Occipital lobe (tissue), 2 donors: Measurements from ENCODE around the gene RGS19. TPM values are rescaled to one million over a fixed set of nuclear protein-coding genes. Genes with fewer than 3 reads are reported as not detected.

Experiments
- DNase-seq: peaks from one replicate; lab custom pipeline; 2025; lab: John Stamatoyannopoulos, UW
- total RNA-seq: library from RNA; depleted of rRNA; stranded (reverse); fragments of >200 nt; gene quantifications from one replicate; pipeline ENCODE4 v1.2.3, GENCODE V29; 2014

Gene RGS19
- total RNA-seq, 1 donor from 2014 or later = 10.1 TPM

DNA sequence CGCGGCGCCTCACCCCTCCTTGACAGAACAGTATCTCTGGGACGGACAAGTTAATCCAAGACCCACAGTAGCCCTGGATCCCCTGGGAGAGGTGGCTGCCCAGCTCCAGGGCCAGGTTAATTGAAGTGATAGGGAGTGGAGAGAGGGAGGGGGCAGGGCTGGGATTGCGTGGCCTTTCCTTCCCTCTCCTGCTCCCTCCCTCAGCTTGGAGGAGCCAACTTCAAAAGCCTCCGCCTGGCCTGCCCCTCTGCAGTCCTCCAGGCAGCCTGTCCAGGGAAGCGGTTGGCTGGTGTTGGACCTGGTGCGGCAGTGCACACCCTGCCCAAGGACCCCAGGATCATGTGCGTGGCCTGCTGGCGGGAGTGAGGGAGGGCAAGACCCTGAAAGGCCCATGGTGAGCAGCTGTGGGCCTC is 43.4 kb downstream of the RGS19 start, which contains the start of gene C20orf204:
C20orf204 (plus strand) TSS at position 250 of the 413 bp plus-strand sequence; CDS start at position 392, 142 bp downstream.
- no peak for DNase-seq

DNA sequence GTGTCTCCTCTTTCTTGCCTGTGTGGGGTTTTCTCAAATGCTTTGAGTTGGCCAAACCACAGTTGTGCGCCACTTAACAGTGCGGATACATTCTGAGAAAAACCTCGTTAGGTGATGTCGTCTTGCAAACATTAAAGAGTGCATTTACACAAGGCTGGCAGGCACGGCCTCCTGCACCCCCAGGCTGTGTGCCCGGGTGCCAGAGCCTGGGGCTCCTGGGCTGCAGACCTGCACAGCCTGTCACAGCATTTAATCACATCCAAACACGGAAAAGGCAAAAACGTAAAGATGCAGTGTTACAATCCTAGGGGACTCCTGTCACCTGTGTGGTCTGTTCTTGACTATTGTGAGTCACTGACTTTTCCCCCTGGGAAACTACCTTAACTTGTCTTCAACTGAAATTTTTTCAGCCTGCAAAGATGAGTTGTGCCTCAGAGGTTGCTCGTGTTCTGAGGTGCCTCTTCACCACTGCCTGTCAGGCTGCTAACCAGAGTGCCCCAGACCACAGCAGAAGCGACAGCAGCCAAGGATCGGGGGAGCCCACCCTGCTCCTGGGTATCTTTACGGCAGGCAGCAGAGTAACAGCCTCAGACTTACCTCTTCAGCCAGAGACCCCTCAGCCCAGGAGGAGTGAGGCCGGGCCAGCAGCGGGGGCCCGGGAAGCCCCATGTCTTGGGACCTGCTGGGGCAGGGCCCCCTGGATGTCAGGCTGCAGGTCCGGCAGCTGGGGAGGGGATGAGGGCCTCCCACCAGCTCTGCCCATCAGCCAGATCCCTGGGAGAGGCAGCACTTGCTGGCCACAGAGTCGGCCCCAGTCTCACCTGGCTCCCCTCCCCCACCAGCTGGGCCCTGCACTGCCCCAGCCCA is 44.0 kb downstream of the RGS19 start:
- no peak for DNase-seq

DNA sequence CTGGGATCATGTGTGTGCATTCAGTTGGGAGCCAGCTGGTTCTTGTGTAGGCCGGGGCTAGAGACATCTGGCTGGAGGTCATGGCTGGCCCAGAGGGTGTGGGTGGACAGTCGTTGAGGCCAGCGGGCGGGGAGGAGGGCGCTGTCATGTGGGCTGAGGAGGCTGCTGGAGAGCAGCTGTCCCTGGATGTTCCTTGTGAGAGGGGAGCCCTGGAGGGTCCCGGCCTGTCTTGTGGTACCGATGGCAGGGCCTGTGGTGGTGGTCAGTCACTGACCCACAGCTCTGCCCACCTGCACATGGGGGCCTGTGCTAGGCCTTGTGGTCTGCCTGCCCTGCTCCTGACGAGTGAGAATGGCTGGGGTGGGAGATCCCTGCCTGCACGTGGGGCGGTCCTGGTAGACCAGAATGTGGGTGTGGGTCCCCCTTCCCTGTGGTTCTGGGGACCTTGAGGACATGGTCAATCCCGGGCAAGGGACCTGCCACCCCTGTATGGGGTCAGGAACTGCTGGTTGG is 45.3 kb downstream of the RGS19 start:
- no peak for DNase-seq

DNA sequence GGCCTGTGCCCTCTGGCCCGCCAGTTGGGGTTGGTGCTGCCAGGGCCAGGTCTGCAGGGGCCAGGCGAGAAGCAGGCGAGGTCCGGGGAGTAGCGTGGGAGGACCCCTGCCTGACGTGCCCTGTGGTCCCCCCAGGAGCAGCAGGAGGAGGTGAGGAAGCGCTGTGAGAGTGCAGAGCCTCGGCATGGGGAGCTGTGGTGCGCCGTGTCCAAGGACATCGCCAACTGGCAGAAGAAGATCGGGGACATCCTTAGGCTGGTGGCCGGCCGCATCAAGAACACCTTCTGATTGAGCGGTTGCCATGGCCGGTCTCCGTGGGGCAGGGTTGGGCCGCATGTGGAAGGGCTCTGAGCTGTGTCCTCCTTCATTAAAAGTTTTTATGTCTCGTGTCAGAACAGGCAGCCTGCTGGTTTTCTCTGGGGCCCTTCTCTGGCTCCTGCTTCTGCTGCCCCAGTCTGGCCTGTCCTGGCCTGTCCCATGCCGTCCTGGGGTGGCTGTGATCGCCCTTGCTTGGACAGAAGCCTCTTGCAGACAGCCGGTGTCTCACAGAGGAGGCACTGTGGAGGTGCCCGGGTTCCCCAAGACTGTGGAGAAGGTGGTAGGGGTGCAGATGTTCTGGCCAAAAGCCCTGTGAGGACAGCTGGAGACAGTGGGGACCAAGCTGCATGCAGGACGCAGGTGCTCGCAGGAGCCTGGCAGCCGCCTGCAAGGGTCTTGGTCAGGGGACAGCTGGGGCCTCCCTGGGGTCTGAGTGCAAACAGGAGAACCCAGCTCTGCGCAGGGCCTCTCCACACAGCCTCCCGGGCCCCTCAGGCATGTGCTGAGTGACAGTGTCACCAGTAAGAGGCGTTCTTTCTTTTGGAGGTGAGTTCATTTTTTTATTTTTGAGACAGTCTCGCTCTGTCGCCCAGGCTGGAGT is 46.4 kb downstream of the RGS19 start:
- DNase-seq = no peak

DNA sequence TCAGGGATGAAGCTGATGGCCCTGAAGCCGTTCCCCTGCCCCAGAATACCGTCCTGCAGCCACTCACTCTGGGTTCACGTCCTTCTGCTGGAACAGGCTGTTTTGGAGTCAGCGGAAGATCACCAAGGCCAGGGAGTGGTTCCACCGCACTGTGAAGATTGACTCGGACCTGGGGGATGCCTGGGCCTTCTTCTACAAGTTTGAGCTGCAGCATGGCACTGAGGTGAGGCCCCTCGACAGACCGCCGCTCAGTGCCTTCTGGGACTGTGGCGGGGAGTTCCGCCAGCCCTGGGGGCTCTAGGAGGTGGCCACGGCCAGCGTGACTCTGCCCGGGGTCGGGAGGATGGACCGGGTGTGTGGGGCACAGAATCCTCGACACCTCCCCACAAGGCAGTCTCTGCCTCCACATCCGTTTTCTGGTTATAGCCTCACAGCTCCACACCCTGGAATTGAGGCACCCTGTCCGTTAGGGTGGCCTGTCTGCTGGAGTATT is 47.5 kb downstream of the RGS19 start:
- no peak for DNase-seq

DNA sequence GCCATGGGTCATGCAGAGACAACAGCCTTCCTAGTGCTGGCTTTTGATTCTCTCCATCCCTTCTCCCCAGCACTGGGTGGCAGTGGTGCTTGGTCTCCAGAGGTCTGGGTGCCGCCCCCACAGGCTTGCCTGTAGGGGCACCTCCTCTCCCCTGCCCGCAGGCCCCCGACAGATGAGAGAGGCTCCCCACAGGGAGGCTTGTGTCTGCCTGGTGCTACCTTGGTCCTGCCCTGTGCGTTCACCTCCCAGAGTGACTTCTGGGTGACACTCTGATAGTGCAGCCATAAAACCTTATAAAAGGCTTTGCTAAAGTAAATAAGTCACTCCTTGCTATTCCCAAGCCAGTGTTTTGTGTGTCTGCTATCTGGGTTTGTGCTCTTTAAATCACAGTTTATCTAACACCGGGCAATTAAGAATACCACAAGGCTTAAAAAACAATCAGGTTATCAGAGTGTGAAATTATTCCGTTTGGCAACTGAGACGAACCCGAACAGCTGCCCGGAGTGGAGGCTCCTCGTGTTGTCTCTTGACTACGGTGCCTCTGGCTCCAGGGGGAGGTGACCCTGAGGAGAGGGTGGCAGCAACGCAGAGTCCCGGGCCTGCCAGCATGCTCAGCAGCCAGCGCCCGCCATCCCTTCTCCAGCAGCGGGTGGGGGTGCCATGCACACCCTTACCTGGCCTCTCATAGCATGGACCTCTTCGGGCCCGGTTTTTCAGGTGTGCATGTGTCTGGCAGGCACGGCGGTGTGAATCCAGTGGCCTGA is 48.8 kb downstream of the RGS19 start:
- DNase-seq = no peak

DNA sequence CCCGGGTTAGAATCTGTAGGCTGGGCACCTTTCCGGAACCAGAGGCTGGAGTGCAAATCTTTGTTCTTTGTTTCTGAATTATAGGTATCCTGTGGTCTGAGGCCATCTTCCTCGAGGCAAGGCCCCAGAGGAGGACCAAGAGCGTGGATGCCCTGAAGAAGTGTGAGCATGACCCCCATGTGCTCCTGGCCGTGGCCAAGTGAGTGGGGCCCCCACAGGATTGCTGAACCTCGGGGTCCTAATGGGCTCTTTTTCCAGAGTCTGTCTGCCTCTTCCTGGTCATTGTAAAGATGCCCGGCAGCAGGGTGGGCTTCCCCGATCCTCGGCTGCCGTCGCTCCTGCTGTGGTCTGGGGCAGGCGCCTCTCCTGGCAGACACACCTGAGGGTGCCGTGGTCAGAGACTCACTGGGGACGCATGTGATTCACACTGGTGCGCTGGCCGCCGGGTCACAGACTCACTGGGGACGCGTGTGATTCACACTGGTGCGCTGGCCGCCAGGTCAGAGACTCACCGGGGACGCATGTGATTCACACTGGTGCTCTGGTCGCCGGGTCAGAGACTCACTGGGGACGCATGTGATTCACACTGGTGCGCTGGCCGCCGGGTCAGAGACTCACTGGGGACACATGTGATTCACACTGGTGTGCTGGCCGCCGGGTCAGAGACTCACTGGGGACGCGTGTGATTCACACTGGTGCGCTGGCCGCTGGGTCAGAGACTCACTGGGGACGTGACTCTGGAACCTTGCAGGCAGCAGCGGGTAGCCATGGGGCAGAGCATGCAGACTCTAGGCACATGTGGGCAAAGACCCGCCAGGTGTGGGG is 49.8 kb downstream of the RGS19 start:
- no peak for DNase-seq

DNA sequence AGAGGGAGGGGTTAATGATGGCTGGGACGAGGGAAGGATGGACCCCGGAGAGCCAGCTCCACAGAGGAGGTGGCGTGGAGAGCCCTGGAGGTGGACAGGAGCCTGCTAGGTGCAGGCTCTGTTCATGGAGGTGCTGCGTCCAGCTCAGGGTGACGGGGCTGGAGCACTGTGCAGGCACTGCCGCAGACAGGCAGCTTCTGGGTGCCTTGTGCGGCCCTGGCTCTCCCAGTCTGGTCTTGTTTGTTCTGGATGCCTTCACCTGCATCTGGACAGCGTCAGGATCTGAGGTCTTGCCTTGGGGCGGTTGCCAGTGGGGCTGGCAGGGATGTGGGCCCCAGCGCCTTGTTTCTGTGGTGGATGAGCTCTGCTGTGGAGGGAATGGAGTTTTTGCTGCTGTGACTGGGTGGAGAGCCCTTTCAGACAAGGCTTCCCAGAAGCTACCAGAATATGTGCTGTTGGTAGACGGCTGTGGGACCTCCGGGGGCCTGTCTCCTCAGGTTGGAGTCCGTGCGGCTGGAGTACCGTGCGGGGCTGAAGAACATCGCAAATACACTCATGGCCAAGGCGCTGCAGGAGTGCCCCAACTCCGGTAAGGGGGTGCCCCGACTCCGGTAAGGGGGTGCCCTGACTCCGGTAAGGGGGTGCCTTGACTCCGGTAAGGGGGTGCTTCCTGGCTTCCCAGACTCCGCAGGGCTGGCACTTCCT is 51.2 kb downstream of the RGS19 start:
- DNase-seq = no peak

DNA sequence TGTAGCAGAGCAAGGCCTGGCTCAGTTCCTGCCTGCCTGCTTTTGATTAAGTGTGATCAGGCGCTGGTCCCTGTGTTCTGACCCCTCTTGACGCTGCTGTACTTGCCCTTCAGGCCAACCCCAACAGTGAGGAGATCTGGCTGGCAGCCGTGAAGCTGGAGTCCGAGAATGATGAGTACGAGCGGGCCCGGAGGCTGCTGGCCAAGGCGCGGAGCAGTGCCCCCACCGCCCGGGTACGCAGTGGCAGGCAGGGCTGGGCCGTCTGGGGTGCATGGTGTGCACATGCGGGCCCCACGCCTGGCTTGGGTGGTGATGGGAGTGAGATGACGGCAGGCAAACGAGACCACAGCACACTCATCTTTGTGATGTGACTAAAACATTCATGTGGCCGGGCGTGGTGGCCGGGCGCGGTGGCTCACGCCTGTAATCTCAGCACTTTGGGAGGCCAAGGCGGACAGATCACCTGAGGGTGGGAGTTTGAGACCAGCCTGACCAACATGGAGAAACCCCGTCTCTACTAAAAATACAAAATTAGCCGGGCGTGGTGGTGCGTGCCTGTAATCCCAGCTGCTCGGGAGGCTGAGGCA is 53.4 kb downstream of the RGS19 start:
- DNase-seq = no peak

DNA sequence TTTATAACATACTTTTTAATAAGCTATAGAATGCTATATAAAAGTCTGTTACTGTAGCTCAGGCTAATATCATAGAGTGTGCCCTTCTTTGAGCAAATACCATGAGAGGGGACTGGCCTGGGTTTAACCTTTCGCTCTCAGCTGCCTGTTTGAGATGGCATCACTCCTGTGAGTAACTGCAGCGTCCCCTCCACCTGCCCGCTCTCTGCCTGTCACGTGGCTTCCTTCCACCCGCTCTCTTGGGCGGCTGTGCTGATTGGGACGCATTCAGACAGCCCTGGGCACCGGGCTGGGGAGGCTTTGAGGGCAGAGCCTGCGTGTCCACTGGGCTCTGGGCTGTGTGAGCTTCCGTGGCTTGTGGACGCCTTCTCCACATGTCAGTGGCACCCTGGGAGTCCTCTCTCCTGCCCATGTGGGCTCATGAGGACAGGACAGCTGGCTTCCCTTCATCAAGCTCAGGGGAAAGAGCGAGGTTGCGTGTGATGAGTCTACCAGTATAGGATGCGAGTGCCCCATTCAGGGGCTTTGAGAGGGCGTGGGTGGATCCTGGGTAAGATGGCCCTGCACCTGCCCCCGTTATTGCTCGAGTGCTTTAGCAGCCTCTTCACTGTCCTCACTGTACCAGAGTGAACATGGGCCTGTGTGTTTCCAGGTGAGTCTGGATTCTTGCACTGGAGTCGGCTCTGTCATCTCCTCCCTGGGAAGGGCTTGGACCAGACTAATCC is 54.1 kb downstream of the RGS19 start:
- no peak for DNase-seq

DNA sequence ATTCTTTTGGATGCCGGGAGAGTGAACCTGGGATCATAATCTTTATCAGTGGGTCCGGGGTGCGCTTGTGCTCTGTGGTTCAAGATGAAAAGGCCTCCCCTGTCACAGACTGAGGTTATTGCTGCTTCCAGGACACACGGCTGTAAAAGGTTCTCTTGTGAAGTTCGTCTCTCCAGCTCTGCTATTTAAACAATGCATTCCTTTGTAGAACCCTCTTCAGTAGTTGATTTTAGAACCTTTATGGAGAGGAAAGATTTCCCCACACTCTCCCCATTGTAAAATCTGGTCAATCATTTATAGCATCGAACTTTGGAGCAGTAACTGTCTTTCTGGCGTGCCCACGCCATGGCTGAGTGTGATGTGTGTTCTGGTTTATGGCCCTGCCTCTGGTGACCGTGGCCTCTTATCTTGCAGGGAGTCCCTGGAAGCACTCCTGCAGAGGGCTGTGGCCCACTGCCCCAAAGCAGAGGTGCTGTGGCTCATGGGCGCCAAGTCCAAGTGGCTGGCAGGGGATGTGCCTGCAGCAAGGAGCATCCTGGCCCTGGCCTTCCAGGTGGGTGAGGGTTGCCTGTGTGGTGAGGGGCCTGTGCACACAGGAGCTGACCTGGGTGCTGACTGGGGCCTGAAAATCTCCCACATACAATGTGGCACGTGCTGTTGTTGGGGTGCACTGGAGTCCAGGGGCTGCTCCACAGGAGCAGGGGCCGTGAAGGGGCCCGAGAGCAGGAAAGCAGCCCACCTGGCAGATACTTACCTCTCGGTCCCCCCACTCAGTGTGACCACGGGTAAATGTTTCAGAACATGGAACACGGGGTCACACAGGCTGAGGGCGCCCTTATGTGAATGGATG is 55.0 kb downstream of the RGS19 start:
- DNase-seq = no peak

DNA sequence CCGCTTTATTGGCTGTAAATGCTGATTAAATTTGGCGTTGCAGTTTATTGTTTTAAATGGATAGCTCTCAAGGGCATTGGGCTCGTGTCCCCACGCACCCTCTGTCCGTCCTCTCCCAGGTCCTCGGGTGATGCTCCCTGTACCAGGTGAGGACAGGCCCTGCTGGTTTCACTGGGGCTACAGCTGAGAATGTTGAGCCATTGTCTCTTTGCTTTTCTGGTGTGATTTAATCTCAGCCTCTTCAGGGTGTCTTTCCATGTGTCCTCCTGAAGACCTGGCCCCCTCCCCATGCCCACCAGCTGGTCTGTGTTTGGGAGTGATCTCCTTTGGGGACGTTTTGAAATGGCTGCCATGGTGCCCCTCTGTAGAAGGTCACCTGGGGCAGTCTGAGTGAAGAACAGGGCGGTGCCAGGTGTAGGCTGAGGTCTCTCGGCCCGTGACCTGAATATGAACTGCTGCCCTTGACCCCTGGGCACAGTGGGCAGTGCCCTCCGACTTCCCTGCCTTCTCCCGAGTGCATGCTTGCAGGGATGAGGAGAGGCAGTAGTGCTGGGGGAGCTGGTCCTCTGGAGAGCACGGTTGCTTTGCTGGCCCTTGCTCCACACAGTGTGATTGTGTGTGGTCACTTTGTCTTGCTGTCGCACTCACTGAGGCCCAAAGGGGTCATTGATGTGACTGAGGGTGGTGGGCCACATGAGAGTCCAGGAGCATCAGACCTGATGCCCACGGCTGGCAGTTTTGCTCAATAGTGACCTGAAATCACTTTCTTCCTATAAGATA is 55.8 kb downstream of the RGS19 start:
- DNase-seq = no peak
